Stimulated activated CD4-positive, alpha-beta T cell treated with anti-CD3 and anti-CD28 coated beads, Interleukin-2, amount 100 ng/mL, for 24 hours (primary cell): ENCODE measurements around the gene FBF1.
"Not testable (repeated sequence)": the region's sequence is repeated elsewhere in the genome, so short reads cannot be mapped to it uniquely, and the experiment has no call there.

ENCODE experiments used
- DNase-seq, 2 donors: peaks; one replicate each; pipeline ENCODE4 v3.0.0-alpha.2; 2020

FBF1 gene

GRCh38 chr17:75940727-75941441, at the start of gene FBF1:
Gene FBF1, minus strand, starts transcription at chr17:75941042. Its CDS starts 2,893 bp downstream, at chr17:75938149.
- peak; percentile 91 to 92 for DNase-seq

DNA sequence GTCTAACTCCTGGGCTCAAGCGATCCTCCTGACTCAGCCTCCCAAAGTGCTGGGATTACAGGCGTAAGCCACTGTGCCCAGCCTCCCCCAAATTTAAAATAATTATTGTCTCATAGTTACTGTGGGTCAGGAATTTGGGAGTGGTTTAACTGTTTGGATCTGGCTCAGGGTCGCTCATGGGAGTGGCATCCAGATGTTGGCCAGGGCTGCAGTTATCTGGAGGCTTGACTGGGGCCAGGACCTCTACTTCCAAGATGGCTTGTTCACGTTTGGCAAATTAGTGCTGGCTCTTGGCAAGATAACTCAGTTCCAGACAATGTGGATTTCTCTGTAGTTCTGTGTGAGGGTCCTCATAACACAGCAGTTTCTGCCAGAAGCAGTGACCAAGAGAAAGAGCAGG, 46.2 kb upstream of the FBF1 start:
- no peak for DNase-seq

DNA sequence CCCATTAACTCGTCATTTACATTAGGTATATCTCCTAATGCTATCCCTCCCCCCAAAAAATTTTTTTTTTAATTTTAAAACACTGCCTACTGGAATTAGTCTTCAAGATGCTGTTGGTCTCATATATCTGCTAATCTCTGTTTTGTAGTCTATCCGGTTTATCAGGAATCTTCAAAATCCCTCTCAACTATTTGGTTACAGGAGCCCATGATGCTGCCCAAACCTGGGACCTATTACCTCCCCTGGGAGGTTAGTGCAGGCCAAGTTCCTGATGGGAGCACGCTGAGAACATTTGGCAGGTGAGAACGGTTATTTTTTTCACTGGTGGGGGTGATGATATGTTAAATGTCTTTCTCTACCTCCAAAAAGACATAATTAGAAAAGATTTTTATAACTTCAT, 45.1 kb upstream of the FBF1 start:
- DNase-seq: no peak

- DNase-seq: no peak
Observed at GRCh38 chr17:75983501-75984181, 42.8 kb upstream of the FBF1 start.

DNA sequence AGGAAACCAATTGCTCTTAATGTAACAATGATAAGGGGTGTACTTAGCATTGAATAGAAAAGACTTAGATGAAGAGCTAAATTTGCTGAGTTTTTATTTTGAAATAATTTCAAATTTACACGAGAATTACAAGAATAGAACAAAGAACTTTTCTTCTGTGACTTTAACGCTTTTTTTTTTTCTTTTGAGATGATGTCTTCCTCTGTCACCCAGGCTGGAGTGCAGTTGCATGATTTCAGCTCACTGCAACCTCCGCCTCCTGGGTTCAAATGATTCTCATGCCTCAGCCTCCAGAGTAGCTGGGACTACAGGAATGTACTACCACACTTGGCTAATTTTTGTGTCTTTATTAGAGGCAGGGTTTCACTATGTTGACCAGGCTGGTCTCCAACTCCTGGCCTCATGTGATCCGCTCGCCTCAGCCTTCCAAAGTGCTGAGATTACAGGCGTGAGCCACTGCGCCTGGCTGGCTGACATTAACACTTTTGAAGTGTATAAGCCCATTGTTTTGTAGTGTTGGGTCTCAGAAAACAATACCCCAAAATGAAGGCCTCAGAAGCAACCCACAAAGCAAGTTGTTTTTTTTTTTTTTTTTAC, 40.3 kb upstream of the FBF1 start:
- no peak for DNase-seq

GRCh38 chr17:75980188-75981018, 39.6 kb upstream of the FBF1 start:
- DNase-seq: no peak

GRCh38 chr17:75979705-75980187, 38.9 kb upstream of the FBF1 start:
- DNase-seq: no peak

DNA sequence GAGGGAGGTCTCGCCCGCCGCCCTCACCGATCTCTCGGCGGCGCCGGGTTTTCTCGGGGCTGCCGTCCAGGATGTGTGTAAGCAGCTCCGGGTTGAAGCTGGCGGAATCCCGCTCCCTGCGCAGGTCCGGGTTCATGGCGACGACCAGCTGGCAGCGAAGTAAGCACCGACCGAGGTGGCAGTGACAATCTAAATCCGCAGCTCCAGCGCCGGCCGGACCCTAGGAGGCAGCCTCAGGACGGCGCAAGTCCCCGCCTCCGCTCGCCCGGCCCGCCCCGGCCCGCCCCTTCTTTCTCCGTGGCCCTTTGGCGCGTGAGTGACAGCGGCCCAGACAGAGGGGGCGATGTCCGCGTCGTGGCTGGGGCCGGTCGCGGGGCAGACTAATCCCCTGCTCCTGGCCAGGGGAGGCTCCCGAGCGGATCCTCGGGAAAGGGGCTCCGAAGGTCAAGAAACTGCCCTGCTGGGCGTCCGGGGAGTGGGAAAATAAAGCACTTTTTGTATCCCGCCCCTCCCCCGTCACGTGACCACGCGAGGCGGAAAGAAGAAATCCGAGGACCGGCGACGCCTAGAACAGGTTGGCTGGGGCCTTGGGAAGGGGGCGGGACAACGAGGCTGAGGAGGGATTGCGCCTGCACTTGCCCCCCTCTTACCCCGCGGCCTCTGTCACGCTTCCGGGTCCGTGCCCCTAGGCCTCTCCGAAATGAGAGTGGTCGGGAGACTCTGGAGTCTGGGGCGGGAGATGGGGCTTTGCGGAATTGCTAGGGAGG, 38.3 kb upstream of the FBF1 start, which contains the start of the genes ACOX1 and TEN1:
ACOX1 (minus strand) TSS at position 229 of the 767 bp plus-strand sequence; CDS start at position 136, 93 bp downstream.
TEN1 (plus strand) TSS at position 303 of the 767 bp plus-strand sequence. CDS start 6,953 bp downstream, outside the sequence.
- peak; percentile 98 for DNase-seq

GRCh38 chr17:75976175-75976848, 35.5 kb upstream of the FBF1 start:
- DNase-seq: no peak

GRCh38 chr17:75975757-75976174, 34.9 kb upstream of the FBF1 start:
- DNase-seq: no peak

DNA sequence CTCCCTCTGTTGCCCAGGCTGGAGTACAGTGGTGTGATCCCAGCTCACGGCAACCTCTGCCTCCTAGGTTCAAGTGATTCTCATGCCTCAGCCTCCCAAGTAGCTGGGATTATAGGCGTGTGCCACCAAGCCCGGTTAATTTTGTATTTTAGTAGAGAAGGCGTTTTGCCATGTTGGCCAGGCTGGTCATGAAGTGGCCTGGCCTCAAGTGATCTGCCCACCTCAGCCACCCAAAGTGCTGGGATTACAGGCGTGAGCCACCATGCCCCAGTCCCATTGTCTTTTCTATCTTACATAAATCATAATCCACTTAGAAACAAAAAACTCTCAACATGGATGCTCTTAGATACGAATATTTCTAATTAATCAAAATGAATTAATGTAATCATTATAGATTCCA, 34.3 kb upstream of the FBF1 start:
- not testable (repeated sequence) for DNase-seq

DNA sequence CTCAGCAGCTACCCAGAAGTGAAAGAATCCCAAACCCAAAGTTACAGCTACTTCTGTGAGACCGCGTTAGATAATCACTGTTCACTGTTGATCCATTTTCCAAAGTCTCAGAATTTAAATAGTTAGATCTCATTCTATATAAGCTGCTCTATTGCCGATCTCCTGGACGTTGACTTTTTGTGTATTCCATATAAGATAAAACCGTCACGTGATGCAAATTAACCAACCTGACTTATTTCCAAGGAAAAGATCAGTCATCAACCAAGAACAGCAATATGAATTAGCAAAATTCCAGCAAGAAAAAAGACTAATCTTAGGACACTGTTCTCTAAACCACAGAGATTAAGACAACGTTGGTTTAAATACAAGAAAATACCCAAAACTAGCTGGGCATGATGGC, 29.8 kb upstream of the FBF1 start:
- DNase-seq: no peak

GRCh38 chr17:75970011-75970523, 29.2 kb upstream of the FBF1 start:
- no peak for DNase-seq

DNA sequence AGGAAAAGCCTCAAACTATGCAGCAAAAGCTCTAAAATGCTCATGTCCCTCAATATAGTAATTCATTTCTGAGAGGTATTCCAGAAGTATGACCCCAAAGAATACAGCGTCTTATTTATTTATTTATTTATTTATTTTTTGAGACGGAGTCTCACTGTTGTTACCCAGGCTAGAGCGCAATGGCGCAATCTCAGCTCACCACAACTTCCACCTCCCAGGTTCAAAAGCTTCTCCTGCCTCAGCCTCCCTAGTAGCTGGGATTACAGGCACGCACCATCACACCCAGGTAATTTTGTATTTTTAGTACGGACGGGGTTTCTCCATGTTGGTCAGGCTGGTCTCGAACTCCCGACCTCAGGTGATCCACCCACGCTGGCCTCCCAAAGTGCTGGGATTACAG, 28.2 kb upstream of the FBF1 start:
- DNase-seq: not testable (repeated sequence)

GRCh38 chr17:75965468-75965867, 24.6 kb upstream of the FBF1 start:
- no peak for DNase-seq

- DNase-seq: no peak
Observed at GRCh38 chr17:75959839-75960511, 19.1 kb upstream of the FBF1 start.

- no peak for DNase-seq
Observed at GRCh38 chr17:75959051-75959838, 18.4 kb upstream of the FBF1 start.

- no peak for DNase-seq
Observed at GRCh38 chr17:75950855-75951554, 10.2 kb upstream of the FBF1 start.

GRCh38 chr17:75950421-75950820, 9.6 kb upstream of the FBF1 start:
- DNase-seq: no peak
